GM10847 (cell line): Measurements from ENCODE around the gene GLG1.

Experiments
- POLR2A ChIP-seq: IDR thresholded peaks from 2 replicates; pipeline ENCODE4 v1.6.1; 2011; ENCODE audit not compliant: insufficient read length; ENCODE audit errors: extremely low read depth

The GLG1 gene

GRCh38 chr16:74568961-74569631, 37.8 kb downstream of the GLG1 start:
- TF ChIP-seq POLR2A: no peak

- TF ChIP-seq POLR2A: no peak
These were observed 39.0 kb downstream of the GLG1 start for GRCh38 chr16:74567901-74568300.

GRCh38 chr16:74565378-74565777, 41.5 kb downstream of the GLG1 start:
- TF ChIP-seq POLR2A: no peak

GRCh38 chr16:74564451-74564984, 42.4 kb downstream of the GLG1 start:
- no peak for TF ChIP-seq POLR2A

- no peak for TF ChIP-seq POLR2A
These were observed 43.1 kb downstream of the GLG1 start for GRCh38 chr16:74563828-74564263.

- no peak for TF ChIP-seq POLR2A
These were observed 44.8 kb downstream of the GLG1 start for GRCh38 chr16:74562117-74562516.

- no peak for TF ChIP-seq POLR2A
These were observed 45.3 kb downstream of the GLG1 start for GRCh38 chr16:74561626-74562025.

GRCh38 chr16:74560912-74561311, 46.0 kb downstream of the GLG1 start:
- no peak for TF ChIP-seq POLR2A

GRCh38 chr16:74558873-74559272, 48.0 kb downstream of the GLG1 start:
- no peak for TF ChIP-seq POLR2A

GRCh38 chr16:74557275-74557674, 49.6 kb downstream of the GLG1 start:
- no peak for TF ChIP-seq POLR2A

GRCh38 chr16:74556375-74556922, 50.5 kb downstream of the GLG1 start:
- no peak for TF ChIP-seq POLR2A

GRCh38 chr16:74524926-74525325, 82.0 kb downstream of the GLG1 start:
- no peak for TF ChIP-seq POLR2A

- no peak for TF ChIP-seq POLR2A
These were observed 82.8 kb downstream of the GLG1 start for GRCh38 chr16:74524117-74524516.

GRCh38 chr16:74522160-74522559, 84.8 kb downstream of the GLG1 start:
- TF ChIP-seq POLR2A: no peak

GRCh38 chr16:74521691-74522090, 85.2 kb downstream of the GLG1 start:
- no peak for TF ChIP-seq POLR2A

- TF ChIP-seq POLR2A: no peak
These were observed 95.0 kb downstream of the GLG1 start for GRCh38 chr16:74511961-74512360.

- TF ChIP-seq POLR2A: no peak
These were observed 101.9 kb downstream of the GLG1 start for GRCh38 chr16:74505011-74505410.
